Measurements from ENCODE around the gene CCDC12. TPM values are rescaled to one million over a fixed set of nuclear protein-coding genes. Genes with fewer than 3 reads are reported as not detected.

CCDC12 gene
- total RNA-seq, 1 experiment from 2014 or later: 47.3 TPM

DNA sequence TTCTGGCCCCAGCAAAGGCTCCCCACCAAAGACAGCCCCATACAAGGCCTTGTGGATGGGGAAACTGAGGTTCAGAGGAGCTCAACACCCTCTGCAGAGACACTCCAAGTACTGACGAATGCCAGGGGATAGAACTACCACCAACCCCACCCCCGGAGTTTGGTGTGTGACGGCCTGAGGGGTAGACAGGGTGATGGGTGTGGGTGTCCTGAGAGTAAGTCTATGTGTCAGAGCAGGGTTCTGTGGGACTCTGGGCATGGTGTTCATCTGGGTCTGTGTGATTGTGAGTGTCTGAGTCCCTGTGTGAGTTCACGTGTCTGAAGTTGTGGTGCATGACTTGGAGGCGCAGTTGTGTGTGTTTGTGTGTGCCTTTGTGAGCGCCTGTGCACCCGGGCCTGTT lies 91.6 kb downstream of the CCDC12 start:
- H3K27ac Mint-ChIP-seq (ENCODE audit: unreplicated experiment): no peak overlapping the region
- DNase-seq: no peak
- no peaks in the 10 kb centered on the region for H3K36me3 Mint-ChIP-seq (ENCODE audit: insufficient read depth, unreplicated experiment)
- H3K27me3 Mint-ChIP-seq (ENCODE audit: unreplicated experiment): peaks cover 62% of the 10 kb centered on the region
- TF ChIP-seq, protein P1, sequence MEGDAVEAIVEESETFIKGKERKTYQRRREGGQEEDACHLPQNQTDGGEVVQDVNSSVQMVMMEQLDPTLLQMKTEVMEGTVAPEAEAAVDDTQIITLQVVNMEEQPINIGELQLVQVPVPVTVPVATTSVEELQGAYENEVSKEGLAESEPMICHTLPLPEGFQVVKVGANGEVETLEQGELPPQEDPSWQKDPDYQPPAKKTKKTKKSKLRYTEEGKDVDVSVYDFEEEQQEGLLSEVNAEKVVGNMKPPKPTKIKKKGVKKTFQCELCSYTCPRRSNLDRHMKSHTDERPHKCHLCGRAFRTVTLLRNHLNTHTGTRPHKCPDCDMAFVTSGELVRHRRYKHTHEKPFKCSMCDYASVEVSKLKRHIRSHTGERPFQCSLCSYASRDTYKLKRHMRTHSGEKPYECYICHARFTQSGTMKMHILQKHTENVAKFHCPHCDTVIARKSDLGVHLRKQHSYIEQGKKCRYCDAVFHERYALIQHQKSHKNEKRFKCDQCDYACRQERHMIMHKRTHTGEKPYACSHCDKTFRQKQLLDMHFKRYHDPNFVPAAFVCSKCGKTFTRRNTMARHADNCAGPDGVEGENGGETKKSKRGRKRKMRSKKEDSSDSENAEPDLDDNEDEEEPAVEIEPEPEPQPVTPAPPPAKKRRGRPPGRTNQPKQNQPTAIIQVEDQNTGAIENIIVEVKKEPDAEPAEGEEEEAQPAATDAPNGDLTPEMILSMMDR (IDR thresholded peaks at IDR 0.05; ENCODE audit: unreplicated experiment): no peak
- CTCF ChIA-PET: interaction anchor here (0.6 kb wide), 1 partner anchor 37 kb away, joined by 3 read pairs; no protein-coding TSS in a partner anchor
- intact Hi-C loops (cut with micrococcal nuclease; ENCODE audit: unreplicated experiment): no loop called here
- BruUV-seq (replicated peaks): no TSS peak
- no peaks in the 10 kb centered on the region for H3K9me3 Mint-ChIP-seq (ENCODE audit: low read depth, unreplicated experiment)
- no peak overlapping the region for H3K4me3 Mint-ChIP-seq (ENCODE audit: low read depth, unreplicated experiment)
- H3K4me1 Mint-ChIP-seq (ENCODE audit: low read depth, unreplicated experiment): no peaks in the 10 kb centered on the region

DNA sequence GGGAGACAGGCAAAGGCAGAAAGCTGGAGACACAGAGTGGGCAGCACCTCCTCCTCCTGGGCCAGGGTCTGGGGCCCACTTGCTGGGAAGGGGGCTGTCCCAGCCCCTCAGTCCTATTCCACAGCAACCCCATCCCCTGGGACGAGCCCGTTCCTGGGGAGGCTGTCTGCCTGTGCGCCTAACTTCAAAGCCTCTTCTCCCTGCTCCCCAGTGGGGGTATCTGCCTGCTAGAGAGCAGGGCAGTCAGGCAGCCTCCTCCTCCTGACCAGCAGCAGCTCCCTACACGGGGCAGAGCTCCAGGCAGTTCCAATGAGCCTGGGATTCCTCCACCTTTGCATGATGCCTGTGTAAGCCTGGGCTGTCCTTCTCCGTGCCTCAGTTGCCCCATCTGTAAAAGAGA lies 92.1 kb downstream of the CCDC12 start:
- Mint-ChIP-seq H3K27ac (ENCODE audit: unreplicated experiment) (no peak overlapping the region), H3K9me3 (ENCODE audit: low read depth, unreplicated experiment) (no peaks in the 10 kb centered on the region), H3K4me3 (ENCODE audit: low read depth, unreplicated experiment) (no peak overlapping the region), H3K4me1 (ENCODE audit: low read depth, unreplicated experiment) (no peaks in the 10 kb centered on the region), H3K27me3 (ENCODE audit: unreplicated experiment) (peaks cover 67% of the 10 kb centered on the region), H3K36me3 (ENCODE audit: insufficient read depth, unreplicated experiment) (no peaks in the 10 kb centered on the region)
- DNase-seq: no peak
- TF ChIP-seq, protein P1 (IDR thresholded peaks at IDR 0.05; ENCODE audit: unreplicated experiment): no peak
- BruUV-seq (replicated peaks): no TSS peak
- CTCF ChIA-PET: no interaction called here
- intact Hi-C loops (cut with micrococcal nuclease; ENCODE audit: unreplicated experiment): no loop called here

DNA sequence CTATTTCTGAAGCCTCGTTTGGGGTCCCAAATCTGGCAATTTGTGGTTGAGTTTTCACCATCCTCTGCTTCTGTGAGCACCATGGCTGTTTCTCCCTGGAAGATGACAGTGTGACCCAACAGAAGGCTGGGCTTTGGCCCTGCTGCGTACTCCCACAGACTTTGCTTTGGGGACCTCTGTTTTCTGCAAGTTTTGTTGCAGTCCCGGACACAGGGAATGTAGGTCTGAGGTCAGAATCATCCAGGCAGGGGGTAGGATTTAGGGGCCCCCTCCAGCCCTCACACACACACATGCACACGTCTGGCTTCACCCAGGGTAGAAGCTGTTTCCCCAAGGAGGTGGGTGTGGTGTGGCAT lies 92.7 kb downstream of the CCDC12 start:
- H3K4me3 Mint-ChIP-seq (ENCODE audit: low read depth, unreplicated experiment): peak overlapping the region; percentile 65
- H3K27me3 Mint-ChIP-seq (ENCODE audit: unreplicated experiment): peaks cover 67% of the 10 kb centered on the region
- CTCF ChIA-PET: no interaction called here
- DNase-seq: no peak
- TF ChIP-seq, protein P1 (IDR thresholded peaks at IDR 0.05; ENCODE audit: unreplicated experiment): no peak
- H3K36me3 Mint-ChIP-seq (ENCODE audit: insufficient read depth, unreplicated experiment): no peaks in the 10 kb centered on the region
- H3K27ac Mint-ChIP-seq (ENCODE audit: unreplicated experiment): no peak overlapping the region
- intact Hi-C loops (cut with micrococcal nuclease; ENCODE audit: unreplicated experiment): no loop called here
- H3K9me3 Mint-ChIP-seq (ENCODE audit: low read depth, unreplicated experiment): no peaks in the 10 kb centered on the region
- H3K4me1 Mint-ChIP-seq (ENCODE audit: low read depth, unreplicated experiment): peaks cover 5% of the 10 kb centered on the region
- BruUV-seq (replicated peaks): no TSS peak

- H3K36me3 Mint-ChIP-seq (ENCODE audit: insufficient read depth, unreplicated experiment): no peaks in the 10 kb centered on the region
- no peak overlapping the region for H3K27ac Mint-ChIP-seq (ENCODE audit: unreplicated experiment)
- H3K9me3 Mint-ChIP-seq (ENCODE audit: low read depth, unreplicated experiment): no peaks in the 10 kb centered on the region
- CTCF ChIA-PET: no interaction called here
- DNase-seq: no peak
- H3K4me3 Mint-ChIP-seq (ENCODE audit: low read depth, unreplicated experiment): peak overlapping the region; percentile 65
- peaks cover 67% of the 10 kb centered on the region for H3K27me3 Mint-ChIP-seq (ENCODE audit: unreplicated experiment)
- TF ChIP-seq, protein P1 (IDR thresholded peaks at IDR 0.05; ENCODE audit: unreplicated experiment): no peak
- intact Hi-C loops (cut with micrococcal nuclease; ENCODE audit: unreplicated experiment): no loop called here
- BruUV-seq (replicated peaks): no TSS peak
- H3K4me1 Mint-ChIP-seq (ENCODE audit: low read depth, unreplicated experiment): peaks cover 8% of the 10 kb centered on the region
Measured at GRCh38 chr3:46883054-46883829, 93.3 kb downstream of the CCDC12 start.

Measured in Calu3 (cell line).